WI38 (cell line): ENCODE measurements around the gene ALOX12.

Source experiments
- H3K4me3 ChIP-seq: 2 replicates; pipeline ENCODE4 v1.5.1; 2011; ENCODE audit warnings: low read depth, mild to moderate bottlenecking, control low read depth, low read length
- CTCF ChIP-seq: IDR thresholded peaks from 2 replicates; pipeline ENCODE4 v1.5.1; 2012; ENCODE audit warnings: low read depth, mild to moderate bottlenecking, control low read depth, low read length

ALOX12 gene

GRCh38 chr17:7058831-7059447, 63.1 kb downstream of the ALOX12 start:
- no peak for TF ChIP-seq CTCF
- no peak overlapping the region for H3K4me3 ChIP-seq
